Measurements from ENCODE around the gene LMTK3. TPM values are rescaled to one million over a fixed set of nuclear protein-coding genes. Genes with fewer than 3 reads are reported as not detected.

The LMTK3 gene
- total RNA-seq, 2 experiments from 2014 or later = 3.5 to 5.3 TPM

DNA sequence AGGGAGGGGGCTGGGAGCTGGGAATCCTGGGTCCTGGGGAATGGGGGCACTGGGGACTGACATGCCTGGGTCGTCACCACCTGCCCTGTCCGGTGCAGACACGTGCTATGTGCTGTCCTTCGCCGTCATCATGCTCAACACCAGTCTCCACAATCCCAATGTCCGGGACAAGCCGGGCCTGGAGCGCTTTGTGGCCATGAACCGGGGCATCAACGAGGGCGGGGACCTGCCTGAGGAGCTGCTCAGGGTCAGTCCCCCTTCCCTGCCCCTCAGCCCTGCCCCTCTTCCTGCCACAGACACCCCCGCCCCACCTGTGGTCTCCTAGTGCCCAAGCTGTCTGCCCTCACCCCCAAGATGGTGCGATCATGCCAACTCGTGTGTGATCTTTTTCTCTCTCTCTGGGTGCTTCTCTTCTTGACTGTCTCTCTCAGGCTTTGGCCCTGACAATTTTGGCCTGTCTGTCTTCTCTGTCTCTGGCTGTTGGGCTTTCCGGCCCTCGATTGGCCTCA, 37.5 kb downstream of the LMTK3 start:
- Mint-ChIP-seq H3K4me3 (no peak overlapping the region), H3K36me3 (peaks cover 12% of the 10 kb centered on the region), H3K4me1 (peaks cover 11% of the 10 kb centered on the region), H3K9me3 (ENCODE audit: low read depth) (no peaks in the 10 kb centered on the region), H3K27ac (no peak overlapping the region), H3K27me3 (no peaks in the 10 kb centered on the region)
- CTCF ChIA-PET = interaction anchor here (3.6 kb wide), 1 partner anchor 16 kb away, joined by 16 read pairs; no protein-coding TSS in a partner anchor
- ATAC-seq (no peak), DNase-seq (no peak)

DNA sequence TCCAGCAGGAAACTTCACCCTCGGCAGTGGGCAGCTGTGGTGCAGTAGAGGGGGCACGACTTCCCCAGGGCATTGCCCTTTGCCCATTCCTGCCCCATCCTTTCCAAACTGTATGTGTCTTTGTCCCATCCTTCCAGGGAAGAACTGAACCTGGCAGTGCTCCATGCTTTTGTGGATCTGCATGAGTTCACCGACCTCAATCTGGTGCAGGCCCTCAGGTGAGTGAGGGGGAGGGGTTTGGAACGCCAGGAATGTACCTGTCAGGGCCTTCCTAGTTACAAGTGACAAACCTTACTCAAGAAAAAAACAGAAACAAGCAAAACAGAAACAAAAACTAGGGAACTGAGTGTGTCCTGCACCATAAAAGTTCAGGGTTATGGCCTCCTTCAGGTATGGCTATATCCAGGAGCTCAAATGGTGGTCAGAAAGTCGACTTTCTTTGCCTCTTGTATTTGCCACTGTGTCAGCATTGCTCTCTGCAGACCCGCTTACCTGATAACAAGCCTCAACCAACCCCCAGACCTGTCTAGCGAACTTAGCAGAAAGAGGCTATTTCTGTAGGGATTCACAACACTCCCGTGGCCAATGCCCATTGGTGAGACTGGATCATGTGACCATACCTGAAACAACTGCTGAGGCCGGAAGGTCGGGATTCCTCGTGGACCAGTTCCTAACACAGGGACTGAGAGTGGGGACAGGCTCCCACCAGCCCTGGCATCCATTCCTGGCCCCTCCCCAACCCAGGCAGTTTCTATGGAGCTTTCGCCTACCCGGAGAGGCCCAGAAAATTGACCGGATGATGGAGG, 38.3 kb downstream of the LMTK3 start:
- Mint-ChIP-seq H3K4me3 (no peak overlapping the region), H3K36me3 (peaks cover 12% of the 10 kb centered on the region), H3K4me1 (peaks cover 16% of the 10 kb centered on the region), H3K27ac (no peak overlapping the region), H3K27me3 (no peaks in the 10 kb centered on the region), H3K9me3 (ENCODE audit: low read depth) (no peaks in the 10 kb centered on the region)
- DNase-seq (no peak), ATAC-seq (no peak)
- CTCF ChIA-PET = interaction anchor here (0.6 to 3.6 kb wide), 2 partner anchors 16 to 122 kb away, joined by 3 to 16 read pairs; no protein-coding TSS in a partner anchor

DNA sequence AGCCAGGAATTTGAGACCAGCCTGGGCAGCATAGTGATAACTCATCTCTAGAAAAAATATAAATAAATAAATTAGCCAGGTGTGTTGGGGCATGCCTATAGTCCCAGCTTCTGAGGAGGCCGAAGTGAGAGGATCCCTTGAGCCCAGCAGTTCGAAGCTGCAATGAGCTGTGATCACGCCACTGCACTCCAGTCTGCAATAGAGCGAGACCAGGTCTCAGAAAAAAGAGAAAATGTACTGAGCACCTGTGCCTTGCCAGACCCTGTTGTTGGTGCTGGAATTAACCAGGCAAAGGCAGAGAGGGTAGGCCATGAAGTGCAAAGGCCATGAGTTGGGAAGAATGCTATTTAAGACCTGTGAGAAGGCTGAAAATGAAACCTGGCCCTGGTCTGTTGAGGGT, 39.8 kb downstream of the LMTK3 start:
- Mint-ChIP-seq H3K27me3 (no peaks in the 10 kb centered on the region), H3K27ac (peak overlapping the region; percentile 70), H3K4me3 (no peak overlapping the region), H3K36me3 (peaks cover 12% of the 10 kb centered on the region), H3K4me1 (peaks cover 21% of the 10 kb centered on the region), H3K9me3 (ENCODE audit: low read depth) (no peaks in the 10 kb centered on the region)
- no peak for DNase-seq
- CTCF ChIA-PET = no interaction called here
- ATAC-seq = no peak

DNA sequence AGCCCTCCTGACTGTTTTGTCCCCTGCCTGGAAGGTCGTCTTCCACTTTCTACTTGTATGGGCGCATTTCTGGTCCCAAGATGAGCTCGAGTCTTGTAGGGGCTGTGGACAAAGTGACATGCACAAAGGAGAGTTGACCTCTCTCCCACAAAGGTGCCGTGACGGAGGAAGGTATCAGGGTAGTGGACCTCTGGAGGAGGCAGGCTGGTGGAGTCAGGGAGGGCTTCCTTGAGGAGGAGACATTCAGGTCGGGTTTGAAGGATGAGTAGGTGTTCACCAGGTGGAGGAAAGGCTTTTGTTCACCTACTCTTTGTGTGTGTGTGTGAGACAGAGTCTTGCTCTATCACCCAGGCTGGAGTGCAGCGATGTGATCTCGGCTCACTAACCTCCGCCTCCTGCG, 40.8 kb downstream of the LMTK3 start:
- Mint-ChIP-seq H3K9me3 (ENCODE audit: low read depth) (no peaks in the 10 kb centered on the region), H3K27me3 (no peaks in the 10 kb centered on the region), H3K4me1 (peaks cover 21% of the 10 kb centered on the region), H3K27ac (peak overlapping the region; percentile 2), H3K36me3 (peaks cover 12% of the 10 kb centered on the region), H3K4me3 (peak overlapping the region; percentile 48)
- no peak for DNase-seq
- CTCF ChIA-PET = interaction anchor here (1.1 kb wide), 1 partner anchor 10 kb away, joined by 3 read pairs; no protein-coding TSS in a partner anchor
- no peak for ATAC-seq

DNA sequence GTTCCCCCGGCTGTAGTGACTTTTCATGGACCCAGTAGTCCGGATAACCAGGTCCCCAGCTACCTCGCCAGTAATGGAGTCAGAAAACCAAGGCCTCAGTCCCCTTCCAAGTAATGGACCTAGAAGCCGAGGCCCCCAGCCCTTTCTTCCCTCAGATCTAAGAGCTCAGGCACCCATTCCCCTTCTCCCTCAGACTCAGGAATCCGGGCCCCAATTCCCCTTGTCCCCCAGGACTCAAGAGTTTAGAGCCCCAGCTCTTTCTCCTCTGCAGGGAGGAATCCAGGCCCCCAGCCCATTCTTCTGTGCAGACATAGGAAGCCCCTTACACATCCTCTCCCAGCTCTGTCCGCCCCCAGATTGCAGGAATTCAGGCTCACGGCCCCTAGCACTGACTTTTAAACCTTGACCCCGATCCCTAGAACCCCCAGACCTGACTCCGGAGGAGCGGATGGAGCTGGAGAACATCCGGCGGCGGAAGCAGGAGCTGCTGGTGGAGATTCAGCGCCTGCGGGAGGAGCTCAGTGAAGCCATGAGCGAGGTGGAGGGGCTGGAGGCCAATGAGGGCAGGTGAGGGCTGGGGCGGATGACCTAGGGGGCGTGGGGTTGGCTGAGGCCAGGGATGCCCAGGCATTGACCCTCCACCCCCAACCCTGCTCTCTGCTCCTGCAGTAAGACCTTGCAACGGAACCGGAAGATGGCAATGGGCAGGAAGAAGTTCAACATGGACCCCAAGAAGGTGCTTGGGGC, 41.5 kb downstream of the LMTK3 start:
- ATAC-seq (no peak), DNase-seq (no peak)
- Mint-ChIP-seq H3K9me3 (ENCODE audit: low read depth) (no peaks in the 10 kb centered on the region), H3K4me1 (peaks cover 28% of the 10 kb centered on the region), H3K27me3 (no peaks in the 10 kb centered on the region), H3K36me3 (peaks cover 12% of the 10 kb centered on the region), H3K27ac (peak overlapping the region; percentile 61), H3K4me3 (peak overlapping the region; percentile 83)
- CTCF ChIA-PET = interaction anchor here (0.7 to 1.2 kb wide), 6 partner anchors 11 to 156 kb away, joined by 3 to 4 read pairs (median 3); partner anchors contain the start of gene GRWD1

DNA sequence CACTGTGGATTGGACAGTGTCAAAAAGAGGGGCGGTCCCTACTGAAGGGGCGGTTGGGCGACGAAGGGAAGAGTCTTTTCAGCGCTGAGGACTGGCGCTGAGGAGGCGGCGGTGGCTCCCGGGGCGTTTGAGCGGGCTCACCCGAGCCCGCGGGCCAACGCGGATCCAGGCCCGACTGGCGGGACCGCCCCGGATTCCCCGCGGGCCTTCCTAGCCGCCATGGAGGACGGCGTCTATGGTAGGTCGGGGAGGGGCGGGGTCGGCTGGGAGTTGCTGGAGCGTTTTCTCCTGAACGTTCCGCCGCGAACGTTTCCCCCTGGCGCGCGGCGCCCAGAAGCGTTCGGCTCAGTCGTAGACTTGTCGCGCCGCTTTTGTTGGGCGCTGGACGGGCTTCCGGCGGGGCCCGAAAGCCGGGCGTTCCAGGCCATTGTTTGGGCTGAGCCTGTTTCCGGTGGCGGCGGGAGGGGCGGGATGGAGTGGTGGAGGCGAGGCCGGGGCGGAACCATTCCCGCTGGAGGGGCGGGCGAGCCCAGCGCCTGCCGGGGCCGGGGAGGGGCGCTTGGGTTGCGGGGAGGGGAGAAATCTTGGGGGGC, 42.2 kb downstream of the LMTK3 start, which contains the start of gene CYTH2:
CYTH2 (plus strand) TSS at position 81 of the 593 bp plus-strand sequence; CDS start at position 220, 139 bp downstream.
- H3K9me3 Mint-ChIP-seq (ENCODE audit: low read depth) = no peaks in the 10 kb centered on the region
- CTCF ChIA-PET = interaction anchor here (0.7 to 1.2 kb wide), 6 partner anchors 12 to 155 kb away, joined by 3 to 4 read pairs (median 3); partner anchors contain the start of gene GRWD1

DNA sequence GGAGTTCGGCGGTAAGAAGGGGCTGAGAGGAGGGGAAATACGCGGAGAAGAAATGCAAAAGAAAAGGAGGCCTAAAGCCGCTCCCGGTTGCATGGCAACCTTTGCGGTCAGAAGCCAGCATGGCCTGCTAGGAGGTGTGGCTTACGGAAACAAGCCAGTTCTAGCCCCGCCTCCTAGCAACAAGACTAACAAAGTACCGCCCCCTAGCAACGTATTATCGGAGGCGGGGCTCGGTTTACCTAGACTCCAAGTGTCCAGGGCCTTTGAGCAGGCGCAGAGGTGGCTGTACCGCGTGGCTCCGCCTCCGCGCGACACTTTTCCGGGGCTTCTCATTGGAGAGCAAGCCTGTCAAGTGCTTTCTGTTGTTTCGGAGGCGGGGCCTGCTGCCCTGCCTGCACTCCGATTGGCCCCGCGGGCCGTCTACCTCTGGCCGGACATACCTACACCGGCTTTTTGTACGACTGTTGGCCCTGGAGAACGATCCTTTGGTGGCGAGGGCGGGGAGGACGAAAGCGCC, 42.8 kb downstream of the LMTK3 start:
- Mint-ChIP-seq H3K36me3 (peaks cover 9% of the 10 kb centered on the region), H3K27me3 (no peaks in the 10 kb centered on the region), H3K27ac (peak overlapping the region; percentile 86), H3K9me3 (ENCODE audit: low read depth) (no peaks in the 10 kb centered on the region), H3K4me3 (peak overlapping the region; percentile 83), H3K4me1 (peaks cover 33% of the 10 kb centered on the region)
- DNase-seq = peak; percentile 100
- ATAC-seq = peak; percentile 94
- CTCF ChIA-PET = no interaction called here

More for the DNA sequence above, 42.2 kb downstream of the LMTK3 start, which contains the start of gene CYTH2:
- DNase-seq (peak; percentile 84), ATAC-seq (peak; percentile 31)
- H3K27me3 Mint-ChIP-seq = no peaks in the 10 kb centered on the region
- H3K27ac Mint-ChIP-seq = peak within 1 kb of the TSS; percentile 86
- peaks cover 33% of the 10 kb centered on the region for H3K4me1 Mint-ChIP-seq
- peaks cover 11% of the 10 kb centered on the region for H3K36me3 Mint-ChIP-seq
- H3K4me3 Mint-ChIP-seq = peak within 1 kb of the TSS; percentile 83

DNA sequence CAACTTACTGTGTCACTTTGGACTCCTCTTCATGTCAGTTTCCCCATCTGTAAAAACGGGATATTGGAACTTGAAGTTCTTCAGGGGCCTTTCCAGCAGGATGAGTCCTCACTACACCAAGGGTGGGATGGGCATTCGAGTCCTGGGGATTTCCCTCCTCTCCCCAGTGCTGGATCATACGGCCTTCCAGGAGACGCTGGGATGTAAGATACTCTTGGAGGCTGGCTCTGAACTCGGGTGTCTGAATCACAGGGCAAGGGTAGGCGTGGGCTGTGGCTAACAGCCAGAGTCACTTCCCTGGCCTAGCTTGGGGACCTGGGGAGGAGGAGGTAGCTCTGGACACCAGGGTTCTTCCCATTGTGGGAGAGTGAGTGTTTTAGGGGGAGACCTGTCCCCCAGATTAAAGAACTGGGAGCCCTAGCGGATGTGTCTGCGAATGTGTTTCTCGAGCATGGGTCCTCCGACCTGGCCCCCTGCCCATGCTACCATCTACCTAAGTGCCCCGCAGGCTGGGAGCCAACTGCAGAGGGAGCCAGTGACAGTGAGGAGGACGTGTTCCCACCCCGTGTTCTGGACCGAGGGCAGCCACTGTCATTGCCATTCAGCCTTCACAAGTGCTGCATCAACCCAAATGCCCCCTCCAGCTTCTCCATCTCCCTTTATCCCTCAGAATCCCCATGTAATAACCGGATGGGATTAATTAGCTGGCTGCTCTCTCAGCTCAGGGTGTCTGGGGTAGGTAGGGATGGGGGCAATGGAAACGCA, 44.9 kb downstream of the LMTK3 start:
- no peak overlapping the region for H3K27ac Mint-ChIP-seq
- peaks cover 35% of the 10 kb centered on the region for H3K4me1 Mint-ChIP-seq
- CTCF ChIA-PET = interaction anchor here (1.3 to 2.6 kb wide), 2 partner anchors 17 to 23 kb away, joined by 3 to 8 read pairs; no protein-coding TSS in a partner anchor
- H3K4me3 Mint-ChIP-seq = no peak overlapping the region
- H3K9me3 Mint-ChIP-seq (ENCODE audit: low read depth) = no peaks in the 10 kb centered on the region
- ATAC-seq = no peak
- no peak for DNase-seq
- peaks cover 3% of the 10 kb centered on the region for H3K36me3 Mint-ChIP-seq
- no peaks in the 10 kb centered on the region for H3K27me3 Mint-ChIP-seq

DNA sequence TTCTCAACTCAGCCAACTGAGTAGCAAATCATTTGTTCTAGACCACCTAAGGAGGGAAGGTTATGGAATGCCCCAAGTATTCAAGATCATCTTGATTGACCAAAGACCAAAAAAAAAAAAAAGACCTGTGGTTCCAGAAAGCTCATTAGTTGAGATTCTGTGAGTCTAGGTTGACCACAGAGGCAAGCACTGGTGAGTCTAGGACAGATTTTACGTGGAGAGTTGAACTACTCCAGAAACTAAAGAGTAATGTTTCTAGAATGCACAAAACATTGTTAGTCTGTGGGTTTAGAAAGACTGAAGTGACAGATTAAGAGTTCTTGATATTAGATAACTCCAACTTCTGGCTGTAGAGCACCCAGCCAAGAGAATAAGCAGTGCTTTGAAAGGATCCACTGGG, 46.4 kb downstream of the LMTK3 start:
- ATAC-seq = no peak
- H3K27ac Mint-ChIP-seq = no peak overlapping the region
- H3K36me3 Mint-ChIP-seq = peaks cover 1% of the 10 kb centered on the region
- no peaks in the 10 kb centered on the region for H3K27me3 Mint-ChIP-seq
- CTCF ChIA-PET = no interaction called here
- H3K4me1 Mint-ChIP-seq = peaks cover 30% of the 10 kb centered on the region
- no peak overlapping the region for H3K4me3 Mint-ChIP-seq
- no peaks in the 10 kb centered on the region for H3K9me3 Mint-ChIP-seq (ENCODE audit: low read depth)
- DNase-seq = no peak

DNA sequence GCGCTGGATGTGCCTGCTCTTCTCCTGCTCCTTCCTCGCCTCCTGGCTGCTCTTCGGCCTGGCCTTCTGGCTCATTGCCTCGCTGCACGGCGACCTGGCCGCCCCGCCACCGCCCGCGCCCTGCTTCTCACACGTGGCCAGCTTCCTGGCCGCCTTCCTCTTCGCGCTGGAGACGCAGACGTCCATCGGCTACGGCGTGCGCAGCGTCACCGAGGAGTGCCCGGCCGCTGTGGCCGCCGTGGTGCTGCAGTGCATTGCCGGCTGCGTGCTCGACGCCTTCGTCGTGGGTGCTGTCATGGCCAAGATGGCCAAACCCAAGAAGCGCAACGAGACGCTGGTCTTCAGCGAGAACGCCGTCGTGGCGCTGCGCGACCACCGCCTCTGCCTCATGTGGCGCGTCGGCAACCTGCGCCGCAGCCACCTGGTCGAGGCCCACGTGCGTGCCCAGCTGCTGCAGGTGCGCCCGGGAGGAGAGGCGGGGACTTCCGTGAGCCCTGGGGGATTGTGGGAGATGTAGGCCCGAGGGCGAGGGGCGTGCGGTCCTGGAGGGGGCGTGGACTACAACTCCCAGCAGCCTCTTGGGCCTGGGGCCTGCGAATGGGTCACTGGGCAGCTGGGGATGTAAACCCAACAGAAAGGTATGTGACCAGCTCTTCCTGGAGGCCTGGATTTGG, 49.5 kb downstream of the LMTK3 start:
- CTCF ChIA-PET = interaction anchor here (0.6 to 1.5 kb wide), 2 partner anchors 28 to 116 kb away, joined by 3 to 4 read pairs; no protein-coding TSS in a partner anchor
- no peak overlapping the region for H3K27ac Mint-ChIP-seq

DNA sequence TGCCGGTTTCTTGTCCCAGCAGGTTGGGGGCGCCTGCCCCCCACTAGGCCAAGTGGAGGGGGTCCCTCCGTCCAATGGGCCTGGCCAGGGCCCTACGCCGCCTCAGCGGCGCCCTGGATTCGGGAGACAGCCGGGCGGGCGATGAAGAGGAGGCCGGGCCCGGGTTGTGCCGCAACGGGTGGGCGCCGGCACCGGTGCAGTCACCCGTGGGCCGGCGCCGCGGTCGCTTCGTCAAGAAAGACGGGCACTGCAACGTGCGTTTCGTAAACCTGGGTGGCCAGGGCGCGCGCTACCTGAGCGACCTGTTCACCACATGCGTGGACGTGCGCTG, 50.0 kb downstream of the LMTK3 start:
- H3K4me3 Mint-ChIP-seq = no peak overlapping the region
- H3K9me3 Mint-ChIP-seq (ENCODE audit: low read depth) = no peaks in the 10 kb centered on the region
- H3K27ac Mint-ChIP-seq = no peak overlapping the region
- H3K36me3 Mint-ChIP-seq = peaks cover 1% of the 10 kb centered on the region
- no peaks in the 10 kb centered on the region for H3K27me3 Mint-ChIP-seq
- no peak for ATAC-seq
- peaks cover 15% of the 10 kb centered on the region for H3K4me1 Mint-ChIP-seq
- CTCF ChIA-PET = interaction anchor here (0.6 kb wide), 1 partner anchor 116 kb away, joined by 3 read pairs; no protein-coding TSS in a partner anchor
- no peak for DNase-seq

More for the DNA sequence above, 49.5 kb downstream of the LMTK3 start:
- Mint-ChIP-seq H3K9me3 (ENCODE audit: low read depth) (no peaks in the 10 kb centered on the region), H3K4me1 (peaks cover 15% of the 10 kb centered on the region), H3K4me3 (no peak overlapping the region), H3K27me3 (no peaks in the 10 kb centered on the region), H3K36me3 (peaks cover 1% of the 10 kb centered on the region)
- DNase-seq = no peak
- ATAC-seq = no peak

DNA sequence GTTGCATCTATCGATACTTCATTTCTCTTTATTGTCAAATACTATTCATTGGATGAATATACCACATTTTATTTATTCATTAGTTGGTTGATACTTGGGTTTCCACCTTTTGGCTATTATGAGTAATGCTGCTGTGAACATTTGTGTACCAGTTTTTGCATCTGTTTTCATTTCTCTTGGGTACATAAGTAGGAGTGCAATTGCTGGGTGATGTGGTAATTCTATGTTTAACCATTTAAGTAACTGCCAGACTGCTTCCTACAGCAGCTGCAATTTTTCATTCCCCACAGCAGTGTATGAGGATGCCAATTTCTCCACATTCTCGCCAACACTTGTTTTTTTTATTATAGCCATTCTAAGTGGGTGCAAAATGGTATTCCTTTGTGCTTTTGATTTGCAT, 53.6 kb downstream of the LMTK3 start:
- peaks cover 7% of the 10 kb centered on the region for H3K4me1 Mint-ChIP-seq
- peaks cover 11% of the 10 kb centered on the region for H3K36me3 Mint-ChIP-seq
- H3K4me3 Mint-ChIP-seq = no peak overlapping the region
- no peaks in the 10 kb centered on the region for H3K9me3 Mint-ChIP-seq (ENCODE audit: low read depth)
- CTCF ChIA-PET = interaction anchor here (1.0 kb wide), 1 partner anchor 48 kb away, joined by 3 read pairs; no protein-coding TSS in a partner anchor
- no peak for ATAC-seq
- no peaks in the 10 kb centered on the region for H3K27me3 Mint-ChIP-seq
- no peak for DNase-seq
- no peak overlapping the region for H3K27ac Mint-ChIP-seq

All from activated CD8-positive, alpha-beta memory T cell treated with anti-CD3 and anti-CD28 coated beads, Interleukin-2, amount 10 ng/mL, durations not matched to agents 7 days and 5 days (primary cell).